ENCODE data around the gene SURF4.
"Not testable (repeated sequence)": the region's sequence is repeated elsewhere in the genome, so short reads cannot be mapped to it uniquely, and the experiment has no call there.

SURF4 gene

DNA sequence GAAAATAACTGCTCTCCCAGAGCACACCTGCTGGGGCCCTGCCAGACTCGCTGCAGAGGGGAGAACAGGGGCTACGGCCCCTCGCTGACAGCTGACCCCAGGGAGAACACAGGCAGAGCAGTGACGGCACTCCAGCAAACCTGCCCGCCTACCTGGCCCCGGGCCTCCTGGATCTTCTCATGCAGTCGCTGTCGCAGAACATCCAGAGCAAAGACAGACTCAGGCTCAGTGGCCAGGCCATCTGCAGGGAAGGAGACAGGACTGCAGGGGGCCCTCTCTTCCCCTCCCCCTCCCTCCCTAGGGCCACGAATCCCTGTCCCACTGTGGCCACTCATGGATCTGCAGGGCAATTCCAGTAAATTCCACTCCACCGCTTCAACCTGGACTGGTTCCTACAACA, 42.3 kb downstream of the SURF4 start:
- no peaks in the 10 kb centered on the region for H3K9me3 ChIP-seq (ENCODE audit: control insufficient read depth in 2 of 2, low read length in 2 of 2)

GRCh38 chr9:133333011-133333410, 42.8 kb downstream of the SURF4 start:
- Histone ChIP-seq H3K36me3 (ENCODE audit: control insufficient read depth in 2 of 2, insufficient read depth in 2 of 2, low read length in 2 of 2) (peaks cover 33 to 35% of the 10 kb centered on the region in 2 donors), H3K9ac (ENCODE audit: low read length in 2 of 2) (no peak overlapping the region), H3K4me1 (ENCODE audit: control insufficient read depth, insufficient read depth, low read length) (peaks cover 23% of the 10 kb centered on the region), H3K27ac (ENCODE audit: low read length) (no peak overlapping the region), H3K9me3 (ENCODE audit: control insufficient read depth in 2 of 2, low read length in 2 of 2) (no peaks in the 10 kb centered on the region), H3K4me3 (ENCODE audit: low read length in 2 of 2) (no peak overlapping the region), H3K27me3 (ENCODE audit: control insufficient read depth in 1 of 2, insufficient read depth in 2 of 2, low read length in 2 of 2) (no peaks in the 10 kb centered on the region)

More for the DNA sequence above, 42.3 kb downstream of the SURF4 start:
- Histone ChIP-seq H3K27me3 (ENCODE audit: control insufficient read depth in 1 of 2, insufficient read depth in 2 of 2, low read length in 2 of 2) (no peaks in the 10 kb centered on the region), H3K36me3 (ENCODE audit: control insufficient read depth in 2 of 2, insufficient read depth in 2 of 2, low read length in 2 of 2) (peaks cover 33 to 35% of the 10 kb centered on the region in 2 donors), H3K27ac (ENCODE audit: low read length) (no peak overlapping the region), H3K4me3 (ENCODE audit: low read length in 2 of 2) (no peak overlapping the region), H3K9ac (ENCODE audit: low read length in 2 of 2) (no peak overlapping the region), H3K4me1 (ENCODE audit: control insufficient read depth, insufficient read depth, low read length) (peaks cover 23% of the 10 kb centered on the region)

GRCh38 chr9:133332381-133332730, 43.5 kb downstream of the SURF4 start:
- Histone ChIP-seq H3K27me3 (ENCODE audit: control insufficient read depth in 1 of 2, insufficient read depth in 2 of 2, low read length in 2 of 2) (no peaks in the 10 kb centered on the region), H3K27ac (ENCODE audit: low read length) (no peak overlapping the region), H3K9me3 (ENCODE audit: control insufficient read depth in 2 of 2, low read length in 2 of 2) (no peaks in the 10 kb centered on the region), H3K36me3 (ENCODE audit: control insufficient read depth in 2 of 2, insufficient read depth in 2 of 2, low read length in 2 of 2) (peaks cover 33 to 35% of the 10 kb centered on the region in 2 donors), H3K9ac (ENCODE audit: low read length in 2 of 2) (no peak overlapping the region), H3K4me3 (ENCODE audit: low read length in 2 of 2) (no peak overlapping the region), H3K4me1 (ENCODE audit: control insufficient read depth, insufficient read depth, low read length) (peaks cover 23% of the 10 kb centered on the region)

- Histone ChIP-seq H3K4me3 (ENCODE audit: low read length in 2 of 2) (no peak overlapping the region), H3K27ac (ENCODE audit: low read length) (no peak overlapping the region), H3K36me3 (ENCODE audit: control insufficient read depth in 2 of 2, insufficient read depth in 2 of 2, low read length in 2 of 2) (peaks cover 33 to 35% of the 10 kb centered on the region in 2 donors)
These were observed 44.0 kb downstream of the SURF4 start for GRCh38 chr9:133331641-133332380.

GRCh38 chr9:133331221-133331620, 44.6 kb downstream of the SURF4 start:
- no peak overlapping the region for H3K27ac ChIP-seq (ENCODE audit: low read length)
- no peaks in the 10 kb centered on the region for H3K27me3 ChIP-seq (ENCODE audit: control insufficient read depth in 1 of 2, insufficient read depth in 2 of 2, low read length in 2 of 2)
- H3K4me3 ChIP-seq (ENCODE audit: low read length in 2 of 2): no peak overlapping the region
- H3K9me3 ChIP-seq (ENCODE audit: control insufficient read depth in 2 of 2, low read length in 2 of 2): no peaks in the 10 kb centered on the region
- peaks cover 33 to 35% of the 10 kb centered on the region in 2 donors for H3K36me3 ChIP-seq (ENCODE audit: control insufficient read depth in 2 of 2, insufficient read depth in 2 of 2, low read length in 2 of 2)
- peaks cover 19% of the 10 kb centered on the region for H3K4me1 ChIP-seq (ENCODE audit: control insufficient read depth, insufficient read depth, low read length)
- H3K9ac ChIP-seq (ENCODE audit: low read length in 2 of 2): no peak overlapping the region

More at GRCh38 chr9:133331641-133332380, 44.0 kb downstream of the SURF4 start:
- Histone ChIP-seq H3K4me1 (ENCODE audit: control insufficient read depth, insufficient read depth, low read length) (peaks cover 23% of the 10 kb centered on the region), H3K27me3 (ENCODE audit: control insufficient read depth in 1 of 2, insufficient read depth in 2 of 2, low read length in 2 of 2) (no peaks in the 10 kb centered on the region), H3K9me3 (ENCODE audit: control insufficient read depth in 2 of 2, low read length in 2 of 2) (no peaks in the 10 kb centered on the region), H3K9ac (ENCODE audit: low read length in 2 of 2) (no peak overlapping the region)

GRCh38 chr9:133329306-133330156, 46.3 kb downstream of the SURF4 start:
- H3K4me3 ChIP-seq (ENCODE audit: low read length in 2 of 2); H3K4me1 ChIP-seq (ENCODE audit: control insufficient read depth, insufficient read depth, low read length); H3K27me3 ChIP-seq (ENCODE audit: control insufficient read depth in 1 of 2, insufficient read depth in 2 of 2, low read length in 2 of 2); H3K27ac ChIP-seq (ENCODE audit: low read length); H3K9me3 ChIP-seq (ENCODE audit: control insufficient read depth in 2 of 2, low read length in 2 of 2); H3K9ac ChIP-seq (ENCODE audit: low read length in 2 of 2): not testable (repeated sequence)
- peaks cover 32 to 34% of the 10 kb centered on the region in 2 donors for H3K36me3 ChIP-seq (ENCODE audit: control insufficient read depth in 2 of 2, insufficient read depth in 2 of 2, low read length in 2 of 2)

DNA sequence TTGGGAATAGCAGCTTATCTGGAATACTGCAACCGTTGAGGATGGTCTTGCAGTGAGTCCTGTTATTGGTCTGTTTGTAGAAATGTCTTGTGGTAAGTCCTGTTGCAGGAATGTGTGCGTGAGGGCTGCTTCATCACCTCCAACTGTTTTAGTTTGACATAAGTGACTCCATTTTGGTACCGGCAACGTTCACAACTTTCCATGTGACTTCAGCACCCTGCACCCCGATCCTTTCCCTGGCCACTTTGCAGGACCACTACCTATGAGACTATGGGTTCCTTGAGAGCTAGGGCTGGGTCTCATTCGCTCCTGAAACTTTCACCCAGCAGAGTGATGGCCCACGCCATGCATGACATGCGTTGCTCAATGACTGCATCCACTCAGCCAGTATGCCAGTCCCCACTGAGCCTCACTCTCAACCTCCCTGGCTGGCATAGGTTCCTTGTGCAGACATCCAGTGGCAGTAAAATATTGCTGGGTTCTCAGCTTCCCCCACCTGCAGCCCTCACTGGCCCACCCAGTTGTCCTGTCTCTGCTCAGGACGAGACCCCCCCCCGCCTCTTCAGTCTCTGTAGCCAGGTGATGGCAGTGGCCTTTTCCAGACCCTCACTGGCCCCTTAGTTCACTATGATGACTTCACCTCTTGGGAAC, 47.9 kb downstream of the SURF4 start:
- Histone ChIP-seq H3K4me1 (ENCODE audit: control insufficient read depth, insufficient read depth, low read length) (no peaks in the 10 kb centered on the region), H3K27ac (ENCODE audit: low read length) (no peak overlapping the region), H3K27me3 (ENCODE audit: control insufficient read depth in 1 of 2, insufficient read depth in 2 of 2, low read length in 2 of 2) (no peaks in the 10 kb centered on the region), H3K9ac (ENCODE audit: low read length in 2 of 2) (no peak overlapping the region), H3K36me3 (ENCODE audit: control insufficient read depth in 2 of 2, insufficient read depth in 2 of 2, low read length in 2 of 2) (peaks cover 16 to 19% of the 10 kb centered on the region in 2 donors), H3K4me3 (ENCODE audit: low read length in 2 of 2) (no peak overlapping the region), H3K9me3 (ENCODE audit: control insufficient read depth in 2 of 2, low read length in 2 of 2) (no peaks in the 10 kb centered on the region)

DNA sequence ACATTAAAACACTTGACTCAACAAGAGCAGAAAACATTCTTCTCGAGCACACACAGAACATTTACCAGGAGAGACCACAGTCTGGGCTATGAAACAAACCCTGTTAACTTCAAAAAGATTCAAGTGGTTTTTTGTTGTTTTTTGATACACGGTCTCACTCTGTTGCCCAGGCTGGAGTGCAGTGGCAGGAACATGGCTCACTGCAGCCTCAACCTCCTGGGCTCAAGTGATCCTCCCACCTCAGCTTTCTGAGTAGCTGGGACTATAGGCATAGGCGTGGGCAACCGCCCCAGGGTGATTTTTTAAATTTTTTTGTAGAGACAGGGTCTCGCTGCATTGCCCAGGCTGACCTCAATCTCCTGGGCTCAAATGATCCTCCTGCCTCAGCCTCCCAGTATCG, 48.8 kb downstream of the SURF4 start:
- H3K4me3 ChIP-seq (ENCODE audit: low read length in 2 of 2); H3K27ac ChIP-seq (ENCODE audit: low read length); H3K9me3 ChIP-seq (ENCODE audit: control insufficient read depth in 2 of 2, low read length in 2 of 2); H3K4me1 ChIP-seq (ENCODE audit: control insufficient read depth, insufficient read depth, low read length); H3K27me3 ChIP-seq (ENCODE audit: control insufficient read depth in 1 of 2, insufficient read depth in 2 of 2, low read length in 2 of 2); H3K9ac ChIP-seq (ENCODE audit: low read length in 2 of 2): not testable (repeated sequence)
- H3K36me3 ChIP-seq (ENCODE audit: control insufficient read depth in 2 of 2, insufficient read depth in 2 of 2, low read length in 2 of 2): peaks cover 10 to 12% of the 10 kb centered on the region in 2 donors

DNA sequence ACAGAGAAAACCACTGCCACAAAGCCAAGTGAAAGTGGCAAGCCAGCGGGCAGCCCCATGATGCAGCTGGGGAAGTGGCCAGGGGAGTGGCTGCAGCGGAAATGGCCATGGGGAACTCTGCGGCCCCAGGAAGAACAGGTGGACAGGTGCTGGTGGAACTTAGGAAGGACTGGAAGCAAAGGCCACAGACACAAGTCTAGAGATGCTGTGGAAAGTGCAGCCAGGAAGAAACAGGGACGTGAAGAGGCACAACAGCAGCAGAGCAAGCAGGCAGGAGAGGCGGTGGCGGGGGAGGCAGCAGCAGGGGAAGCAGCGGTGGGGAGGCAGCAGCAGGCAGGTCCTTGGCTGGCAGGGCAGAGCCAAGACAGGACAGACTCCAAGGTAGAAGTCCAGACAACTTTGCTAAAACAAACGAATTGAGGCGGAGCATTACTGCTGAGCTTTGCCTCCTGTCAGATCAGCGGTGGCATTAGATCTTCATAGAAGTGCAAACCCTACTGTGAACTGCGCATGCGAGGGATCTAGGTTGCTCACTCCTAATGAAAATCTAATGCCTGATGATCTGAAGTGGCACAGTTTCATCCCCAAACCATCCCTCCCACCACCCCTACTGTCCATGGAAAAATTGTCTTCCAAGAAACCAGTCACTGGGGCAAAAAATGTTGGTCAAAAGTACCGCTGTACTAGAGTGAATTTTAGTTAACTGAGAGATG, 51.7 kb downstream of the SURF4 start:
- no peak overlapping the region for H3K9ac ChIP-seq (ENCODE audit: low read length in 2 of 2)
- no peaks in the 10 kb centered on the region for H3K4me1 ChIP-seq (ENCODE audit: control insufficient read depth, insufficient read depth, low read length)
- no peaks in the 10 kb centered on the region for H3K9me3 ChIP-seq (ENCODE audit: control insufficient read depth in 2 of 2, low read length in 2 of 2)
- H3K36me3 ChIP-seq (ENCODE audit: control insufficient read depth in 2 of 2, insufficient read depth in 2 of 2, low read length in 2 of 2): no peaks in the 10 kb centered on the region
- no peak overlapping the region for H3K4me3 ChIP-seq (ENCODE audit: low read length in 2 of 2)
- H3K27me3 ChIP-seq (ENCODE audit: control insufficient read depth in 1 of 2, insufficient read depth in 2 of 2, low read length in 2 of 2): no peaks in the 10 kb centered on the region
- no peak overlapping the region for H3K27ac ChIP-seq (ENCODE audit: low read length)

- Histone ChIP-seq H3K27me3 (ENCODE audit: control insufficient read depth in 1 of 2, insufficient read depth in 2 of 2, low read length in 2 of 2) (no peaks in the 10 kb centered on the region), H3K4me3 (ENCODE audit: low read length in 2 of 2) (no peak overlapping the region), H3K9me3 (ENCODE audit: control insufficient read depth in 2 of 2, low read length in 2 of 2) (no peaks in the 10 kb centered on the region), H3K9ac (ENCODE audit: low read length in 2 of 2) (no peak overlapping the region), H3K4me1 (ENCODE audit: control insufficient read depth, insufficient read depth, low read length) (no peaks in the 10 kb centered on the region), H3K27ac (ENCODE audit: low read length) (no peak overlapping the region), H3K36me3 (ENCODE audit: control insufficient read depth in 2 of 2, insufficient read depth in 2 of 2, low read length in 2 of 2) (no peaks in the 10 kb centered on the region)
These were observed 52.6 kb downstream of the SURF4 start for GRCh38 chr9:133323211-133323610.
